ENCODE data around the gene PNPLA3. TPM values are rescaled to one million over a fixed set of nuclear protein-coding genes. Genes with fewer than 3 reads are reported as not detected.

Gene PNPLA3
- total RNA-seq, 1 donor from 2014 or later, result 3.7 TPM

DNA sequence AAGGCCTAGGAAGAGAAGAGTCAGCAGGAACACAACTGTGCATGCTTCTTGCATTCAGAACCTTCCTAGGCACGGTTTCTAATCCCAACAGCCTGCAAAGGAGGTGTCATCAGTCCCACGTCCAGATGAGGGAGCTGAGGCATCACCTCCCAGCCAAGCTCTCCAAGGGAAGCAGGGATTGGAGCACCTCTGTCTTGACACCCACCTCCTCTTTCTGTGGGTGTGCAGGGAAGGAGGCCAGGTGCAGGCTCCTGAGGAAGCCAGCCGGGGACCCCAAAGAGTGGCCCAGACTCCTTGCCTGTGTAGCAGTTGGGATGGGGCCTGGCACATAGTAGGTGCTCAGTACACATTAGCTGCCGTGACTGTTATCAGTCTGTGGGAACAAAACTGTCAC, 33.7 kb upstream of the PNPLA3 start:
- Histone ChIP-seq H3K9ac (ENCODE audit: low read depth in 1 of 3, low read length in 3 of 3) (no peak overlapping the region), H3K27me3 (ENCODE audit: control insufficient read depth in 3 of 3, insufficient read depth in 3 of 3, low read length in 3 of 3) (peaks cover 62 to 76% (median 76%) of the 10 kb centered on the region in 3 donors), H3K9me3 (ENCODE audit: control insufficient read depth in 3 of 3, low read length in 3 of 3) (no peaks in the 10 kb centered on the region), H3K4me1 (ENCODE audit: control insufficient read depth in 3 of 3, insufficient read depth in 3 of 3, low read length in 3 of 3) (peaks cover 0 to 7% (median 0%) of the 10 kb centered on the region in 3 donors), H3K27ac (ENCODE audit: low read depth, low read length) (no peak overlapping the region), H3K36me3 (ENCODE audit: control insufficient read depth in 3 of 3, insufficient read depth in 3 of 3, low read length in 3 of 3) (no peaks in the 10 kb centered on the region), H3K4me3 (ENCODE audit: low read length in 3 of 3) (no peak overlapping the region)

DNA sequence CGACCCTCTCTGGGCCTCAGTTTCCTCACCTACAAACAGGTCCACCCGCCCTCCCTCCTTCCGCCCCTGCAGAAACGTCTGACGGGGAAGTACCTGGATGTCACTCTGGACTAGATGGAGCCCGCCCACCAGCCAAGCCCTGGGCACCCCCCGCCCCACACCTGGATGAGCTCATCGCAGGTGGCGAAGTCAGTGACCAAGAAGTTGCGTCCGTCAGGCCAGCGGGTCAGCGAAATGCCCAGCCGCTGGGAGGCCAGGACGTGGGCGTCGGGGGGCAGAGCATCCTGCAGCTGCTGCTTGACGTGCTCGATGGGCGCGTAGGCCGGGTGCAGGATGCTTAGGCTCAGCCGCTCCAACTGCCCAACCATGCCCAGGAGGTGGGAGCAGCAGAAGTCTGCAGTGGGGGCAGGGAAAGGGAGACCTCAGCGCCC, 32.7 kb upstream of the PNPLA3 start:
- H3K27me3 ChIP-seq (ENCODE audit: control insufficient read depth in 3 of 3, insufficient read depth in 3 of 3, low read length in 3 of 3), result peaks cover 56 to 72% (median 70%) of the 10 kb centered on the region in 3 donors
- no peak overlapping the region for H3K9ac ChIP-seq (ENCODE audit: low read depth in 1 of 3, low read length in 3 of 3)

DNA sequence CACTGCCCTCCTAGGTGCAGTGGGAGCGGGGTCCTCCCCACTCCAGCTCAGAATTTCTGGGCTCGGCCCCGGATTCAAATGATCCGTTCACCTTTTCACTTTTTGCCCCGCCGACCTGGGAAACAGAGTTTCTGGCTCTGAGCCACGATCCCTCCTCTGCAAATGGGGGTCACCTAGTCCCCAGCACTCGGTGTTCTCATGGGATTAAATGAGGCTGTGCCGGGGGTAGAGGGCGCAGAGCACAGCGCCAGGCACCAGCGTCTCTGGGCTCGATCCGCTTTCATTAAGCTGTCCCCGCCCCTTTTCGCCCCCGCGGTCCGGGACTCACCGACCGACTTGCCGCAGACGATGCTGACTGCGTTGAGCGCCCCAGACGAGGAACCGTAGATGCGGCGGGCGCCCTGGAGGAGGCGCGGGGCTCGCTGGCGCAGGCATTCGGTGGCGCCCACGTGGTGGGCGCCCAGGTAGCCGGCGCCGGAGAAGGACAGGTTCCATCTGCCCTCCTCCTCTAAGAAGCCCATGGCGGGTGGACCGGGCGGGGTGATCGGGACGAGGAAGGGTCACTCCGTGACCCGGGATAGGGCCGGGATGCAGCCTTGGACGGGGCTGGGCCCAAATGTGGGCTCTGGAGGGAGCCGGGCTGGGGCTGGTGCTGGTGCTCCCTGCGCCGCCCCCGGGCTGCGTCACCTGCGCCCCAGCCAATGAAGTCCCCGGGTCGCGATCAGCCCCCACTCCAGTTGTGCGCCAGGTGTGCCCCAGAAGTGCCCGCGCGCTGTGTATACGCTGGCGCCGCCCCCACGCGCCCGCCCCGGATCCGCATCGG, 32.0 kb upstream of the PNPLA3 start, which contains the start of gene PNPLA5:
PNPLA5 (minus strand) TSS at position 654 of the 823 bp plus-strand sequence; CDS start at position 521, 133 bp downstream.
- no peak within 1 kb of the TSS for H3K4me3 ChIP-seq (ENCODE audit: low read length in 3 of 3)
- no peaks in the 10 kb centered on the region for H3K36me3 ChIP-seq (ENCODE audit: control insufficient read depth in 3 of 3, insufficient read depth in 3 of 3, low read length in 3 of 3)
- peaks cover 0 to 7% (median 0%) of the 10 kb centered on the region in 3 donors for H3K4me1 ChIP-seq (ENCODE audit: control insufficient read depth in 3 of 3, insufficient read depth in 3 of 3, low read length in 3 of 3)
- no peaks in the 10 kb centered on the region for H3K9me3 ChIP-seq (ENCODE audit: control insufficient read depth in 3 of 3, low read length in 3 of 3)
- no peak within 1 kb of the TSS for H3K9ac ChIP-seq (ENCODE audit: low read depth in 1 of 3, low read length in 3 of 3)
- H3K27me3 ChIP-seq (ENCODE audit: control insufficient read depth in 3 of 3, insufficient read depth in 3 of 3, low read length in 3 of 3), result peaks cover 56 to 70% (median 65%) of the 10 kb centered on the region in 3 donors
- H3K27ac ChIP-seq (ENCODE audit: low read depth, low read length), result no peak within 1 kb of the TSS

More for the DNA sequence above, 32.7 kb upstream of the PNPLA3 start:
- H3K4me3 ChIP-seq (ENCODE audit: low read length in 3 of 3), result no peak overlapping the region
- no peak overlapping the region for H3K27ac ChIP-seq (ENCODE audit: low read depth, low read length)
- no peaks in the 10 kb centered on the region for H3K9me3 ChIP-seq (ENCODE audit: control insufficient read depth in 3 of 3, low read length in 3 of 3)
- H3K4me1 ChIP-seq (ENCODE audit: control insufficient read depth in 3 of 3, insufficient read depth in 3 of 3, low read length in 3 of 3), result peaks cover 0 to 7% (median 0%) of the 10 kb centered on the region in 3 donors
- H3K36me3 ChIP-seq (ENCODE audit: control insufficient read depth in 3 of 3, insufficient read depth in 3 of 3, low read length in 3 of 3), result no peaks in the 10 kb centered on the region

DNA sequence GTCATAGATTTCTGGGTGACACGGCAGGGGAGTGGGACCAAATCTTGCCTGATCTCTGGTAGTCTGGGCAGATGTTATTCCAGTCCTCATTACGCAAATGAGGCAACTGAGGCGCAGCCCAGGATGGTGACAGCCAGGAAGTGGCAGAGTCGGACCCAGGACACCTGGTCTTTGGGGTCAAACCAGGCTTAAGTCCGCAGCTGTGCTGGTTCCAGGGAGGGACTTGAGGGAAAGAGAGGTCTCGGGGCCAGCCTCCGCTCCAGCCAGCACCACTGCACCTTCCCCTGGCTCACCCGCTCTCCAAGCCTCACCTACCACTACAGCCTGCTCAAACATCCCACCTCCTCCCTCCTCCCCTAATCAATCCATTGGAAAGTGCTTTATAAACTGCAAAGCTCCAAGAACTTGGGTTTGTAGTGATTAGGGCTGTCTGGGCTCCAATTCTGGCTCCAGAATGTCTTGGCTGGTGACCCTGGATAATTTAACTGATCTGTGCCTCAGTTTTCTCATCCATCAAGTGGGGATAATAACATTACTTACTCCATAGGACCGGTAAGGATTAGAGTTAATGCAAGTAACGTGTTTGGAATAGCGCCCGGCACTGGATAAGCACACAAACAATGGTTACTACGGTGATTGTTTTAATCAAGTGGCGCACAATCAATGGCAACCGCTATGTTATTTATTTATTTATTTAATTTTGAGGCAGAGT, 31.3 kb upstream of the PNPLA3 start:
- Histone ChIP-seq H3K36me3 (ENCODE audit: control insufficient read depth in 3 of 3, insufficient read depth in 3 of 3, low read length in 3 of 3) (no peaks in the 10 kb centered on the region), H3K9ac (ENCODE audit: low read depth in 1 of 3, low read length in 3 of 3) (no peak overlapping the region), H3K9me3 (ENCODE audit: control insufficient read depth in 3 of 3, low read length in 3 of 3) (no peaks in the 10 kb centered on the region), H3K4me1 (ENCODE audit: control insufficient read depth in 3 of 3, insufficient read depth in 3 of 3, low read length in 3 of 3) (peaks cover 0 to 7% (median 0%) of the 10 kb centered on the region in 3 donors), H3K27me3 (ENCODE audit: control insufficient read depth in 3 of 3, insufficient read depth in 3 of 3, low read length in 3 of 3) (peaks cover 49 to 62% (median 57%) of the 10 kb centered on the region in 3 donors), H3K4me3 (ENCODE audit: low read length in 3 of 3) (no peak overlapping the region), H3K27ac (ENCODE audit: low read depth, low read length) (no peak overlapping the region)

DNA sequence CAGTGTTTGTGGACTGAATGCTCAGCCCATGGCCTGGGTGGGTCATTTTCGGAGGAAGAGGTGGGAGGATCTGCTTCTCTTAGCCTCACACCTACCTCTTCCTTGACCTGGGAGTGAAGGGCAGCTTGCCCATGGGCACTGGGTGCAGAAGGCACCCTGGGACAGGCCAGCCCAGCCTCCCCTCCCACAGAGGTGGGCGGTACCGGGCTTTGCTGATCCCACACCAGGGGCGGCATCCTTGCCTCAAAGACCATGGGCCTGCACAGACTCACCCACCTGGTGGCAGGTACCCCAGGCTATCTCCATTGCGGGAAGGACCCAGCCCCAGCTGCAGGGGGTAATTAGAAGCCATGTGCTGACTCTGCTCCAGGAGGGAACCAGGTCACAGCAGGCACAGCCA, 30.3 kb upstream of the PNPLA3 start:
- no peak overlapping the region for H3K27ac ChIP-seq (ENCODE audit: low read depth, low read length)
- peaks cover 0 to 7% (median 3%) of the 10 kb centered on the region in 3 donors for H3K4me1 ChIP-seq (ENCODE audit: control insufficient read depth in 3 of 3, insufficient read depth in 3 of 3, low read length in 3 of 3)
- peaks cover 47 to 55% (median 50%) of the 10 kb centered on the region in 3 donors for H3K27me3 ChIP-seq (ENCODE audit: control insufficient read depth in 3 of 3, insufficient read depth in 3 of 3, low read length in 3 of 3)
- H3K4me3 ChIP-seq (ENCODE audit: low read length in 3 of 3), result no peak overlapping the region
- H3K36me3 ChIP-seq (ENCODE audit: control insufficient read depth in 3 of 3, insufficient read depth in 3 of 3, low read length in 3 of 3), result no peaks in the 10 kb centered on the region
- H3K9me3 ChIP-seq (ENCODE audit: control insufficient read depth in 3 of 3, low read length in 3 of 3), result no peaks in the 10 kb centered on the region
- no peak overlapping the region for H3K9ac ChIP-seq (ENCODE audit: low read depth in 1 of 3, low read length in 3 of 3)

DNA sequence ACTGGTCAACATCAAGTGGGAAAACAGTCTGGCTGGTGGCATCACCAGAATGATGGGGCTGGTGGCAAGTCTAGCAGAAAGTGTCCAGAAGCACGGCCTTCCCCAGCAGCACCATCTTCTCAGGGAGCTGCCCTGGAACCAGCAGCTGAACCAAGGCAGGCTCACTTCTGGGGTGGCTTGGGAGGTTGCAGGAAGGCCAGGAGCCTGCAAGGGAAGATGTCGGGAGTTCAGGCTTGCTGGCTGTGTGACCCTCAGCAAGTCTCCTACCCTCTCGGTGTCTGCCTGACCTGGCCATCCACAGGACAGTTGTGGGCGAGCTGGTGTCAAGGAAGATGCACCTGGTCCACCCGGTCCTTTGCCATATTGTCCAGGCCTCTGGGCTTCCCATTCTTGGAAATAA, 29.5 kb upstream of the PNPLA3 start:
- Histone ChIP-seq H3K9ac (ENCODE audit: low read depth in 1 of 3, low read length in 3 of 3) (no peak overlapping the region), H3K4me1 (ENCODE audit: control insufficient read depth in 3 of 3, insufficient read depth in 3 of 3, low read length in 3 of 3) (peaks cover 0 to 7% (median 6%) of the 10 kb centered on the region in 3 donors), H3K27me3 (ENCODE audit: control insufficient read depth in 3 of 3, insufficient read depth in 3 of 3, low read length in 3 of 3) (peaks cover 42 to 48% (median 45%) of the 10 kb centered on the region in 3 donors), H3K9me3 (ENCODE audit: control insufficient read depth in 3 of 3, low read length in 3 of 3) (no peaks in the 10 kb centered on the region), H3K4me3 (ENCODE audit: low read length in 3 of 3) (no peak overlapping the region), H3K27ac (ENCODE audit: low read depth, low read length) (no peak overlapping the region), H3K36me3 (ENCODE audit: control insufficient read depth in 3 of 3, insufficient read depth in 3 of 3, low read length in 3 of 3) (no peaks in the 10 kb centered on the region)

DNA sequence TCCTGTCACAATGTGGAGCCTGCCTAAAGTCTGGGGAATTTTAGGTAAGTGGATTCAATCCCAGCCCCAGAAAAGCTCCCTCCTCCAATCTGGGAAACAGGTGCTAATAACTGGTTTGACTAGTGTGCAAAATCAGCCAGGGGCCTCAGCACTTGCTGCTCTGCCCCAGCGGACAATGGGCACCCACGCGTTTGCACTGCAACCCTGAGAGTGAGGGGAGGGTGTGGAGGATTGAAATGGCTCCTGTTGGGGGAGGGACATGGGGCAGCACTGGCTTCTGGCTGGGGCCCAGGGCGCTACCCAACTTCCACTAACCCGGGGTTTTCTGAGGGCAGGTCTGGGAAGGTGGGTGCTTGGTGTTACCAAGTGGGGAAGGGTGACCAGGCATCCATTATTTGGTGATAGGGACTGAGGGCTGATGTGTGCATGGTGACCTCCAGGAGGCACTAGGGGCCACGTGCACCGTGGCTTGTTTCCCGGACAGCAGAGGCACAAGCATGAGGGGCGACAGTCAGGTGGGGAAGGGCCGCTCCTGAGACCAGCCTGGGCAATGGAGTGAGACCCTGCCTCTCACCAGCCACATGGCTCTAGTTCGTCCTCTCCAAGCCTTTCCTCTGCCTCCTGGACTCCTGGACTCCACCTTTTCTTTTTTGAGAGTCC, 27.5 kb upstream of the PNPLA3 start:
- peaks cover 0 to 6% (median 6%) of the 10 kb centered on the region in 3 donors for H3K4me1 ChIP-seq (ENCODE audit: control insufficient read depth in 3 of 3, insufficient read depth in 3 of 3, low read length in 3 of 3)
- peaks cover 22 to 28% (median 25%) of the 10 kb centered on the region in 3 donors for H3K27me3 ChIP-seq (ENCODE audit: control insufficient read depth in 3 of 3, insufficient read depth in 3 of 3, low read length in 3 of 3)
- no peaks in the 10 kb centered on the region for H3K36me3 ChIP-seq (ENCODE audit: control insufficient read depth in 3 of 3, insufficient read depth in 3 of 3, low read length in 3 of 3)
- H3K27ac ChIP-seq (ENCODE audit: low read depth, low read length), result no peak overlapping the region
- H3K4me3 ChIP-seq (ENCODE audit: low read length in 3 of 3), result no peak overlapping the region
- H3K9ac ChIP-seq (ENCODE audit: low read depth in 1 of 3, low read length in 3 of 3), result no peak overlapping the region
- no peaks in the 10 kb centered on the region for H3K9me3 ChIP-seq (ENCODE audit: control insufficient read depth in 3 of 3, low read length in 3 of 3)

DNA sequence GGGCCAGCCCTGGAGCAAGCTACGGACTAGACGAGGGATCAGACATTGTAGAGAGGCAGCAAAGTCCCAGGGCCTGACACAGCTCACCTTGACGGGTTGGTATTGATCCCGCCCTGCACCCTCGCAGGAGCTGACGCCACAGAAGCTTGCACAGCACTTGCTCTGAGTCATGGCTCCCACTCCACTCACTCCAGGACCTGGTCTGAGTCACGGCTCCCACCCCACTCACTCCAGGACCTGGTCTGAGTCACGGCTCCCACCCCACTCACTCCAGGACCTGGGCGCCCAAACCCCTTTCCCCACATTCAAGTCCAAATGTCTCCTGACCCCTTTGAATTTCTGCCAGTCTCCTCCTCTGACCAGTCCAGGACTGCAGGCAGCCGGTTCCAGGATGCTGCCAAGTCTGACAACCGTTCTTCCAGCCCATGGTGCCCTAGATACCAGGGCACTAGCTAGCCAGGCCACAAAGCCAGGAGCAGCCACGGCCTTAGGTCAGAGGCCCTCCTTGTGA, 25.8 kb upstream of the PNPLA3 start:
- Histone ChIP-seq H3K36me3 (ENCODE audit: control insufficient read depth in 3 of 3, insufficient read depth in 3 of 3, low read length in 3 of 3) (no peaks in the 10 kb centered on the region), H3K9me3 (ENCODE audit: control insufficient read depth in 3 of 3, low read length in 3 of 3) (no peaks in the 10 kb centered on the region), H3K27me3 (ENCODE audit: control insufficient read depth in 3 of 3, insufficient read depth in 3 of 3, low read length in 3 of 3) (peaks cover 9 to 16% (median 12%) of the 10 kb centered on the region in 3 donors), H3K4me1 (ENCODE audit: control insufficient read depth in 3 of 3, insufficient read depth in 3 of 3, low read length in 3 of 3) (peaks cover 0 to 8% (median 0%) of the 10 kb centered on the region in 3 donors), H3K27ac (ENCODE audit: low read depth, low read length) (no peak overlapping the region), H3K4me3 (ENCODE audit: low read length in 3 of 3) (no peak overlapping the region), H3K9ac (ENCODE audit: low read depth in 1 of 3, low read length in 3 of 3) (no peak overlapping the region)

DNA sequence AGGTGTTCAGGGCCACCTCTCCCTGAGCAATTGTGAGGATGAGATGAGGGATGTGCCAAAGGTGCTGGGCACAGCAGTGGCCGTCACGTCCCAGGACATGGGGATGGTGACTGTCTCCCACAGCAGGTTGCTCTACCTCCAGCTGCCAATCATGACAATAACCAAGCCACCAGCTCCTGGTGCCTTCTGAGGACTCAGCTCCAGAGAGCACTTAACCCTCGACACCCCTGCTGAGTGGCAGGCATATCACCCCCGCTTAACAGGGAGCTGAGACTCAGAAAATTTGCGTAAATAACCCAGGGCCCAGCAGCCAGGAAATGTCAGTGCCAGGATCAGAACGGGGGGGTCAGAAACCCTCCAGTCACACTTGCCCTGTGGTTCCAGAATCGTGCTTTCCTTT, 23.4 kb upstream of the PNPLA3 start:
- Histone ChIP-seq H3K4me3 (ENCODE audit: low read length in 3 of 3) (no peak overlapping the region), H3K36me3 (ENCODE audit: control insufficient read depth in 3 of 3, insufficient read depth in 3 of 3, low read length in 3 of 3) (no peaks in the 10 kb centered on the region), H3K27ac (ENCODE audit: low read depth, low read length) (no peak overlapping the region), H3K9ac (ENCODE audit: low read depth in 1 of 3, low read length in 3 of 3) (no peak overlapping the region), H3K27me3 (ENCODE audit: control insufficient read depth in 3 of 3, insufficient read depth in 3 of 3, low read length in 3 of 3) (peaks cover 6 to 14% (median 8%) of the 10 kb centered on the region in 3 donors), H3K4me1 (ENCODE audit: control insufficient read depth in 3 of 3, insufficient read depth in 3 of 3, low read length in 3 of 3) (peaks cover 0 to 8% (median 0%) of the 10 kb centered on the region in 3 donors), H3K9me3 (ENCODE audit: control insufficient read depth in 3 of 3, low read length in 3 of 3) (no peaks in the 10 kb centered on the region)

Measured in skeletal muscle tissue (tissue), 4 donors.